GM23248 (cell line): ENCODE measurements around the gene ZC3HAV1.
"Not testable (repeated sequence)": the region's sequence is repeated elsewhere in the genome, so short reads cannot be mapped to it uniquely, and the experiment has no call there.

Experiments
- EZH2 ChIP-seq: fragments of 200-600 bp; sonication (generic); IDR thresholded peaks from 2 replicates; pipeline ENCODE4 v1.6.1; 2018; ENCODE audit warnings: antibody characterized with exemption, mild to moderate bottlenecking; ENCODE audit not compliant: insufficient read depth, poor library complexity, severe bottlenecking
- EZH2phosphoT487 ChIP-seq: fragments of 200-600 bp; sonication (generic); IDR thresholded peaks from 2 replicates; pipeline ENCODE4 v1.6.1; 2018; ENCODE audit warnings: antibody characterized with exemption, moderate library complexity, mild to moderate bottlenecking, low read depth; ENCODE audit not compliant: insufficient read depth

DNA sequence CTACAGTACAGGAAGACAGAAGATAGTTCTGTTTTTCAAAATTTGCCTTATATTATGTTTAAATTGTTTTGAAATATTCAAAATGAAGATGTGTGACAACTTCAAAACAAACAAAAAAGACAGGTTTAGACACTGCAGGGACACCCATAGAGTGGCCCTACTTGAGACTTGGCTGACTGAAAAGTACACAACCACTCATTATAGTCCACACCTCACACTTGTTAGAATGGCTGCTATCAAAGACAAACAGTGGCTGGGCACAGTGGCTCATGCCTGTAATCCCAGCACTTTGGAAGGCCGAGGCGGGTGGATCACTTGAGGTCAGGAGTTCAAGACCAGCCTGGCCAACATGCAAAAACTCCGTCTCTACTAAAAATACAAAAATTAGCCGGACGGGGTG, 31.8 kb downstream of the ZC3HAV1 start:
- TF ChIP-seq EZH2, EZH2phosphoT487: not testable (repeated sequence)
